ENCODE measurements around the gene EIF4E1B.
A peak's percentile ranks its signal among the peaks of the same experiment; 100 is the strongest.
"Not testable (repeated sequence)": the region's sequence is repeated elsewhere in the genome, so short reads cannot be mapped to it uniquely, and the experiment has no call there.

EIF4E1B gene

GRCh38 chr5:176596689-176597416 is 33.6 kb upstream of the EIF4E1B start:
- DNase-seq = peak; percentile 77

GRCh38 chr5:176597417-176598389 is 32.8 kb upstream of the EIF4E1B start:
- CTCF ChIA-PET = interaction anchor here (0.6 to 2.6 kb wide), 8 partner anchors 9 to 235 kb away, joined by 3 to 10 read pairs (median 4); partner anchors contain the start of gene CLTB
- H3K9me3 Mint-ChIP-seq = no peaks in the 10 kb centered on the region
- DNase-seq = no peak
- no peak overlapping the region for H3K27ac Mint-ChIP-seq
- H3K4me1 Mint-ChIP-seq = peaks cover 9% of the 10 kb centered on the region
- H3K36me3 Mint-ChIP-seq = no peaks in the 10 kb centered on the region
- no peak overlapping the region for H3K4me3 Mint-ChIP-seq
- peaks cover 75% of the 10 kb centered on the region for H3K27me3 Mint-ChIP-seq

More at GRCh38 chr5:176596689-176597416, 33.6 kb upstream of the EIF4E1B start:
- Mint-ChIP-seq H3K36me3 (no peaks in the 10 kb centered on the region), H3K4me1 (peaks cover 9% of the 10 kb centered on the region), H3K9me3 (no peaks in the 10 kb centered on the region), H3K27ac (peak overlapping the region; percentile 46), H3K4me3 (peak overlapping the region; percentile 64), H3K27me3 (peaks cover 69% of the 10 kb centered on the region)
- CTCF ChIA-PET = interaction anchor here (0.8 to 2.6 kb wide), 10 partner anchors 9 to 234 kb away, joined by 3 to 10 read pairs (median 3); partner anchors contain the start of gene CLTB

GRCh38 chr5:176599749-176600430 is 30.6 kb upstream of the EIF4E1B start:
- peaks cover 68% of the 10 kb centered on the region for H3K27me3 Mint-ChIP-seq
- not testable (repeated sequence) for H3K4me1 Mint-ChIP-seq, H3K9me3 Mint-ChIP-seq, DNase-seq, H3K36me3 Mint-ChIP-seq, H3K4me3 Mint-ChIP-seq, H3K27ac Mint-ChIP-seq
- CTCF ChIA-PET = interaction anchor here (0.9 kb wide), 1 partner anchor 184 kb away, joined by 3 read pairs; no protein-coding TSS in a partner anchor

GRCh38 chr5:176601901-176602482 is 28.5 kb upstream of the EIF4E1B start:
- CTCF ChIA-PET = interaction anchor here (1.5 to 1.8 kb wide), 2 partner anchors 185 to 470 kb away, joined by 4 read pairs; no protein-coding TSS in a partner anchor
- Mint-ChIP-seq H3K27ac (no peak overlapping the region), H3K9me3 (no peaks in the 10 kb centered on the region), H3K27me3 (peaks cover 66% of the 10 kb centered on the region), H3K4me3 (no peak overlapping the region), H3K36me3 (no peaks in the 10 kb centered on the region), H3K4me1 (no peaks in the 10 kb centered on the region)
- no peak for DNase-seq

GRCh38 chr5:176603091-176603490 is 27.4 kb upstream of the EIF4E1B start:
- Mint-ChIP-seq H3K27me3 (peaks cover 68% of the 10 kb centered on the region), H3K4me1 (no peaks in the 10 kb centered on the region), H3K9me3 (no peaks in the 10 kb centered on the region), H3K4me3 (no peak overlapping the region), H3K27ac (no peak overlapping the region), H3K36me3 (no peaks in the 10 kb centered on the region)
- no peak for DNase-seq
- CTCF ChIA-PET = interaction anchor here (0.6 kb wide), 1 partner anchor 1358 kb away, joined by 3 read pairs; no protein-coding TSS in a partner anchor

- no peak for DNase-seq
- Mint-ChIP-seq H3K9me3 (no peaks in the 10 kb centered on the region), H3K4me3 (no peak overlapping the region), H3K27me3 (peaks cover 65% of the 10 kb centered on the region), H3K4me1 (peaks cover 13% of the 10 kb centered on the region), H3K36me3 (peaks cover 3% of the 10 kb centered on the region), H3K27ac (no peak overlapping the region)
- CTCF ChIA-PET = interaction anchor here (1.0 to 1.1 kb wide), 2 partner anchors 8 to 10 kb away, joined by 3 to 4 read pairs; no protein-coding TSS in a partner anchor
Observed at GRCh38 chr5:176606032-176606431, 24.4 kb upstream of the EIF4E1B start.

- no peaks in the 10 kb centered on the region for H3K9me3 Mint-ChIP-seq
- CTCF ChIA-PET = interaction anchor here (0.7 to 1.1 kb wide), 3 partner anchors 9 to 52 kb away, joined by 3 to 4 read pairs (median 3); no protein-coding TSS in a partner anchor
- no peak overlapping the region for H3K27ac Mint-ChIP-seq
- H3K4me3 Mint-ChIP-seq = no peak overlapping the region
- H3K27me3 Mint-ChIP-seq = peaks cover 64% of the 10 kb centered on the region
- H3K36me3 Mint-ChIP-seq = peaks cover 3% of the 10 kb centered on the region
- H3K4me1 Mint-ChIP-seq = peaks cover 16% of the 10 kb centered on the region
- no peak for DNase-seq
Observed at GRCh38 chr5:176606875-176607274, 23.6 kb upstream of the EIF4E1B start.

GRCh38 chr5:176608142-176608705 is 22.3 kb upstream of the EIF4E1B start:
- CTCF ChIA-PET = interaction anchor here (0.8 to 1.5 kb wide), 3 partner anchors 11 to 34 kb away, joined by 3 to 4 read pairs (median 3); no protein-coding TSS in a partner anchor
- no peaks in the 10 kb centered on the region for H3K9me3 Mint-ChIP-seq
- peak overlapping the region; percentile 89 for H3K4me3 Mint-ChIP-seq
- H3K36me3 Mint-ChIP-seq = peaks cover 3% of the 10 kb centered on the region
- H3K27ac Mint-ChIP-seq = no peak overlapping the region
- no peak for DNase-seq
- H3K27me3 Mint-ChIP-seq = peaks cover 68% of the 10 kb centered on the region
- peaks cover 16% of the 10 kb centered on the region for H3K4me1 Mint-ChIP-seq

GRCh38 chr5:176608937-176609723 is 21.3 kb upstream of the EIF4E1B start:
- Mint-ChIP-seq H3K4me3 (peak overlapping the region; percentile 89), H3K27ac (peak overlapping the region; percentile 77), H3K9me3 (no peaks in the 10 kb centered on the region), H3K27me3 (peaks cover 73% of the 10 kb centered on the region), H3K4me1 (peaks cover 16% of the 10 kb centered on the region), H3K36me3 (peaks cover 3% of the 10 kb centered on the region)
- CTCF ChIA-PET = interaction anchor here (1.1 kb wide), 1 partner anchor 13 kb away, joined by 3 read pairs; no protein-coding TSS in a partner anchor
- DNase-seq = peak; percentile 39

GRCh38 chr5:176609724-176610434 is 20.6 kb upstream of the EIF4E1B start, which contains the start of gene GPRIN1:
TSS of gene GPRIN1 (minus strand) at chr5:176610156. CDS start at chr5:176599834, 10,322 bp downstream.
- peaks cover 16% of the 10 kb centered on the region for H3K4me1 Mint-ChIP-seq
- peaks cover 3% of the 10 kb centered on the region for H3K36me3 Mint-ChIP-seq
- peak within 1 kb of the TSS; percentile 77 for H3K27ac Mint-ChIP-seq
- H3K27me3 Mint-ChIP-seq = peaks cover 77% of the 10 kb centered on the region
- H3K4me3 Mint-ChIP-seq = peak within 1 kb of the TSS; percentile 89
- no peaks in the 10 kb centered on the region for H3K9me3 Mint-ChIP-seq
- peak; percentile 58 for DNase-seq
- CTCF ChIA-PET = interaction anchor here (1.1 kb wide), 1 partner anchor 14 kb away, joined by 3 read pairs; no protein-coding TSS in a partner anchor

GRCh38 chr5:176610435-176610773 is 20.1 kb upstream of the EIF4E1B start:
- no peaks in the 10 kb centered on the region for H3K9me3 Mint-ChIP-seq

GRCh38 chr5:176611435-176611834 is 19.0 kb upstream of the EIF4E1B start:
- H3K4me1 Mint-ChIP-seq = peaks cover 16% of the 10 kb centered on the region
- DNase-seq = peak; percentile 81
- no peak overlapping the region for H3K27ac Mint-ChIP-seq
- H3K9me3 Mint-ChIP-seq = no peaks in the 10 kb centered on the region
- CTCF ChIA-PET = interaction anchor here (1.1 to 1.3 kb wide), 2 partner anchors 35 to 58 kb away, joined by 3 to 4 read pairs; partner anchors contain the start of gene TSPAN17
- peak overlapping the region; percentile 2 for H3K4me3 Mint-ChIP-seq
- peaks cover 84% of the 10 kb centered on the region for H3K27me3 Mint-ChIP-seq
- H3K36me3 Mint-ChIP-seq = peaks cover 3% of the 10 kb centered on the region

More at GRCh38 chr5:176610435-176610773, 20.1 kb upstream of the EIF4E1B start:
- Mint-ChIP-seq H3K27me3 (peaks cover 79% of the 10 kb centered on the region), H3K4me1 (peaks cover 16% of the 10 kb centered on the region), H3K4me3 (peak overlapping the region; percentile 69), H3K27ac (no peak overlapping the region), H3K36me3 (peaks cover 3% of the 10 kb centered on the region)
- CTCF ChIA-PET = no interaction called here
- no peak for DNase-seq
